SHP77 (cell line): Measurements from ENCODE around the gene LIN37.
"Not testable (repeated sequence)": the region's sequence is repeated elsewhere in the genome, so short reads cannot be mapped to it uniquely, and the experiment has no call there.

Source experiments
- DNase-seq, 2 experiments: peaks; one replicate each; lab custom pipeline; 2025; lab: John Stamatoyannopoulos, UW

The LIN37 gene

GRCh38 chr19:35789978-35790944 is 41.9 kb downstream of the LIN37 start:
- no peak for DNase-seq

- peak; percentile 24 to 66 for DNase-seq
Observed at GRCh38 chr19:35790981-35791813, 42.8 kb downstream of the LIN37 start.

- DNase-seq, result no peak
Observed at GRCh38 chr19:35791814-35792279, 43.5 kb downstream of the LIN37 start.

- DNase-seq, result no peak
Observed at GRCh38 chr19:35792312-35792711, 43.9 kb downstream of the LIN37 start.

GRCh38 chr19:35792888-35793287 is 44.5 kb downstream of the LIN37 start:
- DNase-seq, result no peak

GRCh38 chr19:35793381-35794165 is 45.2 kb downstream of the LIN37 start:
- no peak for DNase-seq

- not testable (repeated sequence) for DNase-seq
Observed at GRCh38 chr19:35795564-35795963, 47.2 kb downstream of the LIN37 start.

- DNase-seq, result no peak
Observed at GRCh38 chr19:35796645-35797542, 48.5 kb downstream of the LIN37 start.

GRCh38 chr19:35797663-35798062 is 49.3 kb downstream of the LIN37 start:
- DNase-seq, result no peak

- DNase-seq, result no peak
Observed at GRCh38 chr19:35801828-35802227, 53.5 kb downstream of the LIN37 start.
